ENCODE data around the gene PSMD9. TPM values are rescaled to one million over a fixed set of nuclear protein-coding genes. Genes with fewer than 3 reads are reported as not detected.

PSMD9 gene
- total RNA-seq, 1 experiment from 2014 or later: 39.9 TPM

DNA sequence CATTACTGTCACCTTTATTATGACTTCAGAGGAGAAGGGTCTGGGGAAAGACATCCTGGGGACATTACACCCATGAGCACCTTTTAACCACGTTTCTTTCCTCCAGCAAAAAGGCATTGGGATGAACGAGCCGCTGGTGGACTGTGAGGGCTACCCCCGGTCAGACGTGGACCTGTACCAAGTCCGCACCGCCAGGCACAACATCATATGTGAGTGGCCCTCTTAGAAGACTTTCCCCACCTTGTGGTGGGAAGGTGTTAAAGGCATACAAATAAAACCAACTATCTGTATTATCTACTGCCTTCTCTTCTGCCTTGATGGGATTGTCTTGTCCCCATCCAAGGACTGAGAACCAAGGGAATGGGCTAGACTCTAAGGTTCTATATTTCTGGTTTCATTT is 6.0 kb downstream of the PSMD9 start:
- peak; percentile 57 for DNase-seq
- no peak overlapping the region for H3K18ac ChIP-seq (ENCODE audit: insufficient read length, low read depth, low read length)
- no peak overlapping the region for H3K4me2 ChIP-seq (ENCODE audit: insufficient read depth, insufficient read length, low read length)
- peaks cover under 1% of the 10 kb centered on the region for H3K23me2 ChIP-seq (ENCODE audit: insufficient read length, low read depth, low read length, poor library complexity, severe bottlenecking)
- H4K20me1 ChIP-seq (ENCODE audit: control insufficient read depth, insufficient read depth, insufficient read length): no peaks in the 10 kb centered on the region
- no peak overlapping the region for H3K9ac ChIP-seq (ENCODE audit: extremely low read depth, insufficient read length, low read length)
- H2BK5ac ChIP-seq (ENCODE audit: insufficient read length, low read length): no peak overlapping the region
- H2AK5ac ChIP-seq (ENCODE audit: insufficient read length, low read length): no peak overlapping the region
- no peak overlapping the region for H2AFZ ChIP-seq (ENCODE audit: low read length)
- H3K79me2 ChIP-seq (ENCODE audit: insufficient read depth, low read length): no peaks in the 10 kb centered on the region
- Mint-ChIP-seq H3K4me3 (no peak overlapping the region), H3K36me3 (ENCODE audit: insufficient read depth in 1 of 3, low read depth in 3 of 3) (peaks cover 8 to 50% (median 28%) of the 10 kb centered on the region in 3 experiments; a peak in 6 of 7 replicates), H3K27me3 (ENCODE audit: low read depth) (peaks cover 10% of the 10 kb centered on the region), H3K27ac (peak overlapping the region in 1 of 3 experiments; percentile 37; a peak in 1 of 7 replicates), H3K9me3 (no peaks in the 10 kb centered on the region), H3K4me1 (peaks cover 14% of the 10 kb centered on the region in 2 experiments)
- H2BK15ac ChIP-seq (ENCODE audit: low read depth, low read length): no peak overlapping the region
- no CpG with 5 or more reads among the region's 7 CpGs for WGBS (ENCODE audit: extremely low coverage, insufficient read length, low lambda C conversion rate)
- no peak overlapping the region for H3T11ph ChIP-seq (ENCODE audit: low read length)
- H2BK12ac ChIP-seq (ENCODE audit: insufficient read length, low read depth, low read length): no peak overlapping the region
- no peak overlapping the region for H3K4ac ChIP-seq (ENCODE audit: low read depth, low read length)
- no peaks in the 10 kb centered on the region for H3K79me1 ChIP-seq (ENCODE audit: insufficient read depth, low read depth, low read length, poor library complexity, severe bottlenecking)
- peak; percentile 60 for TF ChIP-seq CTCF (conservative IDR thresholded peaks at IDR 0.05)
- H3K23ac ChIP-seq (ENCODE audit: insufficient read length, low read depth, low read length): no peak overlapping the region
- no peak overlapping the region for H2BK120ac ChIP-seq (ENCODE audit: low read depth, low read length, poor library complexity, severe bottlenecking)
- no peak overlapping the region for H2BK20ac ChIP-seq (ENCODE audit: low read depth, low read length, poor library complexity, severe bottlenecking)
- no peak overlapping the region for H3K14ac ChIP-seq (ENCODE audit: insufficient read depth, low read length)
- no peaks in the 10 kb centered on the region for H3K9me3 ChIP-seq (ENCODE audit: control insufficient read depth, low read depth, low read length)
- no peak overlapping the region for H3K56ac ChIP-seq (ENCODE audit: insufficient read length, low read depth, low read length)
- H3K27me3 ChIP-seq (ENCODE audit: insufficient read depth, low read length): no peaks in the 10 kb centered on the region; the same call in 1 of the 2 replicates
- no peak overlapping the region for H3K27ac ChIP-seq (ENCODE audit: insufficient read length, low read depth, low read length)
- H4K5ac ChIP-seq (ENCODE audit: insufficient read length, low read depth, low read length): no peak overlapping the region
- no peaks in the 10 kb centered on the region for H3K4me1 ChIP-seq (ENCODE audit: insufficient read depth, low read length)
- no peak overlapping the region for H4K8ac ChIP-seq (replicated peaks; ENCODE audit: insufficient read length, low read depth, low read length)
- H4K91ac ChIP-seq (ENCODE audit: insufficient read length, low read depth, low read length): no peak overlapping the region

Data from H9 (cell line).